Lower leg skin (tissue), 4 donors: ENCODE data around the gene ARAP1. TPM values are rescaled to one million over a fixed set of nuclear protein-coding genes. Genes with fewer than 3 reads are reported as not detected.

Experiments
- DNase-seq, 2 donors: peaks; one replicate each; pipeline ENCODE4 v3.0.0-alpha.2; 2019; ENCODE audit warnings: low spot score in 2 of 2
- H3K4me3 ChIP-seq: fragments of 200-600 bp; sonication (generic); 2 replicates; pipeline ENCODE4 v1.5.1; 2017; ENCODE audit warnings: mild to moderate bottlenecking, low read depth; ENCODE audit not compliant: poor library complexity, severe bottlenecking
- CTCF ChIP-seq, 3 donors: fragments of 450-650 bp; IDR thresholded peaks; one replicate each; pipeline ENCODE4 v1.5.1; 2016; ENCODE audit warnings: antibody characterized with exemption in 3 of 3, mild to moderate bottlenecking in 3 of 3, moderate library complexity in 2 of 3
- POLR2A ChIP-seq, 2 donors: fragments of 450-650 bp; IDR thresholded peaks; one replicate each; pipeline ENCODE4 v1.6.1; 2016 to 2017; ENCODE audit warnings: antibody characterized with exemption in 2 of 2, mild to moderate bottlenecking in 1 of 2, moderate library complexity in 1 of 2
- WGBS, 2 donors: methylation state at CpG; one replicate each; pipeline ENCODE4 v1.1.5; 2018; 5-methylcytosine and 5-hydroxymethylcytosine counted together
- intact Hi-C: fragments of 100-400 bp; cut with DNase I; formaldehyde crosslinking; loops from one replicate; pipeline ENCODE4 v1.15.0; 2023; ENCODE audit warnings: low total_unique reads
- total RNA-seq, 4 donors: library from RNA; depleted of rRNA; stranded (reverse); fragments of >200 nt; gene quantifications; one replicate each; pipeline ENCODE4 v1.1.0, GENCODE V29; 2016

Gene ARAP1
- total RNA-seq, 4 donors from 2014 or later: 60.6 to 89.6 (median 80.6) TPM

GRCh38 chr11:72743321-72744221, 8.6 kb downstream of the ARAP1 start:
- TF ChIP-seq POLR2A (IDR thresholded peaks at IDR 0.05) (no peak), CTCF (IDR thresholded peaks at IDR 0.05) (no peak)
- DNase-seq: no peak
- no peak overlapping the region for H3K4me3 ChIP-seq
- 86 to 93% methylated on average over 6 of the region's 6 CpGs for WGBS, 2 donors
- intact Hi-C loops: no loop called here

- 85 to 90% methylated on average over 7 of the region's 7 CpGs for WGBS, 2 donors
- no peak overlapping the region for H3K4me3 ChIP-seq
- TF ChIP-seq POLR2A (IDR thresholded peaks at IDR 0.05): no peak
- no peak for TF ChIP-seq CTCF (IDR thresholded peaks at IDR 0.05)
- intact Hi-C loops: no loop called here
- no peak for DNase-seq
These were observed 9.5 kb downstream of the ARAP1 start for GRCh38 chr11:72742513-72743320.

DNA sequence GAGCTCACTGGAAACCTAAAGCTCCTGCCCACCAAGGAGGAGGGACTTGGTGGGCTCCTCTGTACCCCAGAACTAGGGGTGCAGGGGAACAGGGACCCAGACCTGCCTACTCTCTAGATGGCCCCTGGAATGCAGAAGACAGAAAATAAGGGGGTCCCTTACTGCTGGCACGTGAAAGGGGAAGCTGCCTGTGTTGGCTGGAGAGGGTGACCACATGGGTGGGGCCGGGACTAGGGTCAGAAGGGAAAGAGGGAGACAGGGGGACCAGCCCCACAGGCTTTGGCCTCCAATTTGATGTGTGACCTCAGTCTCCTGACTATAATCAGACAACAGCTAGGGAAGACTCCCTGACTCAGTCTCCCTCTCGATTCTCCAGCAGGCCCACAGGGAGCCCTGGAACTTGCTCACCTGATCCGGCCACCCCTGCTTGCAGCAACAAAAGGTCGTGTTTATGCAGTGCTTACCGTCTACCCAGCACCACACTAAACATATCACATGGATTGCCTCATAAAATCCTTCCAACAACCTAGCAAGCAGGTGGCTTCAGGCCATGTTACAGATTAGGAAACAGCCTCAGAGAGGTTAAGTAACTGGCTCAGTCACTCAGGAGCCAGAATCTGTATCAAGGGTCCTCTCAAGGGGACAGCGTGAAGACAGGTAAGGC, 10.2 kb downstream of the ARAP1 start:
- 52 to 57% methylated on average over 7 of the region's 7 CpGs for WGBS, 2 donors
- intact Hi-C loops: no loop called here
- no peak for TF ChIP-seq CTCF (IDR thresholded peaks at IDR 0.05)
- no peak for TF ChIP-seq POLR2A (IDR thresholded peaks at IDR 0.05)
- DNase-seq: no peak
- H3K4me3 ChIP-seq: no peak overlapping the region

GRCh38 chr11:72741429-72741833, 10.8 kb downstream of the ARAP1 start:
- intact Hi-C loops: no loop called here
- H3K4me3 ChIP-seq: no peak overlapping the region
- 60 to 81% methylated on average over 8 of the region's 8 CpGs for WGBS, 2 donors

More at GRCh38 chr11:72741429-72741833, 10.8 kb downstream of the ARAP1 start:
- TF ChIP-seq POLR2A (IDR thresholded peaks at IDR 0.05): no peak
- no peak for TF ChIP-seq CTCF (IDR thresholded peaks at IDR 0.05)
- no peak for DNase-seq
